Nephron (organoid): ENCODE results near the gene ZFYVE21.
"Not testable (repeated sequence)": the region's sequence is repeated elsewhere in the genome, so short reads cannot be mapped to it uniquely, and the experiment has no call there.

Experiments used
- H3K27ac Mint-ChIP-seq, 3 experiments: 2 replicates each; pipeline ENCODE4 v1.8.0; 2020; ENCODE audit warnings: mixed read lengths in 3 of 3, mild to moderate bottlenecking in 2 of 3, moderate library complexity in 1 of 3
- H3K27me3 Mint-ChIP-seq: 2 replicates; pipeline ENCODE4 v1.8.0; 2021; ENCODE audit warnings: low read depth, mild to moderate bottlenecking, moderate library complexity, mixed read lengths
- H3K36me3 Mint-ChIP-seq: 2 replicates; pipeline ENCODE4 v1.8.0; 2020; ENCODE audit warnings: low read depth, mixed read lengths
- H3K4me1 Mint-ChIP-seq: 2 replicates; pipeline ENCODE4 v1.8.0; 2020; ENCODE audit warnings: mixed read lengths
- H3K4me3 Mint-ChIP-seq, 3 experiments: 2 replicates each; pipeline ENCODE4 v1.8.0; 2020; ENCODE audit warnings: mild to moderate bottlenecking in 3 of 3, mixed read lengths in 3 of 3, moderate library complexity in 2 of 3
- H3K9me3 Mint-ChIP-seq: 2 replicates; pipeline ENCODE4 v1.8.0; 2020; ENCODE audit warnings: mixed read lengths
- TF ChIP-seq, protein P1 (sequence below), 3 experiments: fragments of 200-600 bp; sonication (generic); IDR thresholded peaks; one replicate each; pipeline ENCODE4 v1.5.0; 2021; ENCODE audit warnings: antibody characterized with exemption in 3 of 3; ENCODE audit not compliant: unreplicated experiment in 3 of 3

The ZFYVE21 gene

DNA sequence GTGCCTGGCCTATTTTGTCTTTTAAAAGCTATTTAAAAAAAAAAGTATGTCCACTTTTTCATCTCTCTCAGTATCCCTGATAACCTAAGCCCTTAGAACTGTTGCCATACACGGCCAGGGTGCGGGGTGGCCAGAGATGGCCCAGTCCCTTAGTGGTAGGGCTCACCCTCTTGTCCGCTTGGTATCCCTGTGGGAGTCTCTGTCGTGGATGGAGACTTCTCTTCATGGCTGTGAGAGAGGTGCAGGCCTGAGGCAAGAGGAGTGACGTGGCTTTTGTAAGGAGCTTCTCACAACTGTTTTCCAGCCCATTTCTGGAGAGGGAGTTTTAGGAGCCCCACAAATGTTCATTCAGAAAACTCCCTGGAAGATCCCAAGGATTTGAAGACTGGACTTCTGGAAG is 27.2 kb upstream of the ZFYVE21 start:
- H3K27ac Mint-ChIP-seq, result no peak overlapping the region
- no peaks in the 10 kb centered on the region for H3K9me3 Mint-ChIP-seq
- H3K27me3 Mint-ChIP-seq, result no peaks in the 10 kb centered on the region
- peaks cover 42% of the 10 kb centered on the region for H3K36me3 Mint-ChIP-seq
- peaks cover 16% of the 10 kb centered on the region for H3K4me1 Mint-ChIP-seq
- no peak overlapping the region for H3K4me3 Mint-ChIP-seq
- TF ChIP-seq, protein P1, sequence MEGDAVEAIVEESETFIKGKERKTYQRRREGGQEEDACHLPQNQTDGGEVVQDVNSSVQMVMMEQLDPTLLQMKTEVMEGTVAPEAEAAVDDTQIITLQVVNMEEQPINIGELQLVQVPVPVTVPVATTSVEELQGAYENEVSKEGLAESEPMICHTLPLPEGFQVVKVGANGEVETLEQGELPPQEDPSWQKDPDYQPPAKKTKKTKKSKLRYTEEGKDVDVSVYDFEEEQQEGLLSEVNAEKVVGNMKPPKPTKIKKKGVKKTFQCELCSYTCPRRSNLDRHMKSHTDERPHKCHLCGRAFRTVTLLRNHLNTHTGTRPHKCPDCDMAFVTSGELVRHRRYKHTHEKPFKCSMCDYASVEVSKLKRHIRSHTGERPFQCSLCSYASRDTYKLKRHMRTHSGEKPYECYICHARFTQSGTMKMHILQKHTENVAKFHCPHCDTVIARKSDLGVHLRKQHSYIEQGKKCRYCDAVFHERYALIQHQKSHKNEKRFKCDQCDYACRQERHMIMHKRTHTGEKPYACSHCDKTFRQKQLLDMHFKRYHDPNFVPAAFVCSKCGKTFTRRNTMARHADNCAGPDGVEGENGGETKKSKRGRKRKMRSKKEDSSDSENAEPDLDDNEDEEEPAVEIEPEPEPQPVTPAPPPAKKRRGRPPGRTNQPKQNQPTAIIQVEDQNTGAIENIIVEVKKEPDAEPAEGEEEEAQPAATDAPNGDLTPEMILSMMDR (IDR thresholded peaks at IDR 0.05; ENCODE audit: unreplicated experiment in 3 of 3), result no peak

DNA sequence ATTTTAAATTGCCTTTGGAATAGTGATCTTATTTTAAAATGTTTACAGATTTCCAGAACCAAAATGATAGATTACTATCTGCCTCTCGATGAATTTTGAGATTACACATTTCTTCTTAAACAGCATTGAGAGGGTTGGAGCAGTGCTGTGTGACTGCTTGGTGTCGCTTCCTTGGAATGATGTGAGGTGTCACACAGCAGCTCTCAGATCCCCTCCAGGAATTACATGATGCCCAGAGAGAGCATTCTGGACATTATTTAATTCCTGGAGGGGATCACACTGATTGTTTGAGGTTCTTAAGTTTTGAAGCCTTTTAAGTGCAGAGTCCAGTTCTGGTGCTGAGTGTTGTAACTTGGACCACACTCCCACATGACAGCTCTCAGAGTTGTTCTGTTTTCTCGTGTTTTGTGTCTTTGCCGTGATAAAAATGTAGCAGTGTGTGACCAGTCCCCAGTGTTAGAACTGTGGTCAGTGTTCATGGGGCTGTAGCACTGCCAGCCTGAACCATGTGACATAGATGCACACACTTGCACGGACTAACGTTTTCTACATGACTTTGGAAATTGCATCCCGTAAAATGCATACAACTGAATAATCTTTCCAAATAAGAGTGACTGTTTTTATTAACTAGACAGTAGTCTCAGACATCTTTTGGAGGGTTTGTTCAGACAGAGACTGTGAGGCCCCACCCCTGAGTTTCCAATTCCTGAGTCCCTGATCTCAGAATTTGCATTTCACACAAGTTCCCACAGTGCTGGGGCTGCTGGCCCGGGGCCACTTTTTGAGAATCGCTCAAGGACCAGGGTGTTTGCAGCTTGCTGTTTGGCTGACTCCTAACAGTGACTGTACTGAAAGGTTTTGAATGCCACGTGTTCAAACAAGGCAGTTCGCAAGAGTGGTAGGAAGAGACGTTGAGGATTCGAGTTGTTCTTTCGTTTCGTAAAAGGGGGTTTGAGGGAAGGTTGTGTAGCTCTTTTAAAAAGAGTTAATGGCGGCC is 26.4 kb upstream of the ZFYVE21 start:
- Mint-ChIP-seq H3K9me3 (no peaks in the 10 kb centered on the region), H3K27ac (no peak overlapping the region), H3K4me1 (peaks cover 15% of the 10 kb centered on the region), H3K36me3 (peaks cover 43% of the 10 kb centered on the region), H3K4me3 (no peak overlapping the region), H3K27me3 (no peaks in the 10 kb centered on the region)
- TF ChIP-seq, protein P1 (IDR thresholded peaks at IDR 0.05; ENCODE audit: unreplicated experiment in 3 of 3), result no peak

DNA sequence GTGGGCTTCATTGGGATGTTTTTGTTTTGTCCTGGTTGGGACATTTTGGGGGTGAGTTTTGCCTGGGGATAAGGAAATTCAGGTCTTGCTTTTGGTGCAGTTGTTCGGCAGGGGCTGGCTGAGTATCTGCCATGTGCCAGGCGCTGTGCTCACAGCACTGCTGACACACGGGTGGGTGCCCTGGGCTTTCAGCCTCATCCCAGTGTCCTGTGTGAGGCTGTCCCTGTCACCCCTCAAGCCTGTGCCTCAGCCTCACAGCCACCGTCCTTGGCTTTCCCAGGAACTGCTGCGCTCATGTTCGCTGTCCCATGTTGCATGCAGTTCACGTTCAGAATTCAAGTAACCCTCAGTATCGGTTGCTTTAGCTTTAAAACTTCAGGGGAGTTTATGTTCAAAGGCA is 25.3 kb upstream of the ZFYVE21 start:
- TF ChIP-seq, protein P1 (IDR thresholded peaks at IDR 0.05; ENCODE audit: unreplicated experiment in 3 of 3), result no peak
- H3K4me1 Mint-ChIP-seq, result peaks cover 10% of the 10 kb centered on the region
- no peaks in the 10 kb centered on the region for H3K9me3 Mint-ChIP-seq
- H3K36me3 Mint-ChIP-seq, result peaks cover 42% of the 10 kb centered on the region
- no peak overlapping the region for H3K27ac Mint-ChIP-seq
- H3K27me3 Mint-ChIP-seq, result no peaks in the 10 kb centered on the region
- H3K4me3 Mint-ChIP-seq, result no peak overlapping the region

DNA sequence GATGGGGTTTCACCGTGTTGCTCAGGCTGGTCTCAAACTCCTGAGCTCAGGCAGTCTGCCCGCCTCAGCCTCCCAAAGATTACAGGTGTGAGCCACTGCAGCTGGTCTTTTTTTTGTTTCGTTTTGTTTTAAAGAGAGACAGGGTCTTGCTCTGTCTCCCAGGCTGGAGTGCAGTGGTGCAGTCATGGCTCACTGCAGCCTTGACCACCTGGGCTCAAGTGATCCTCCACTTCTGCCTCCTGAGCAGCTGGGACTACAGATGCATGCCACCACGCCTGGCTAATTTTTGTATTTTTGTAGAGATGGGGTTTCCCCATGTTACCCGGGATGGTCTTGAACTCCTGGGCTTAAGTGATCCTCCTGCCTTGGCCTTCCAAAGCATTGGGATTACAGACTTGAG is 24.0 kb upstream of the ZFYVE21 start:
- not testable (repeated sequence) for H3K27ac Mint-ChIP-seq, H3K4me3 Mint-ChIP-seq, H3K9me3 Mint-ChIP-seq, H3K27me3 Mint-ChIP-seq
- Mint-ChIP-seq H3K36me3 (peaks cover 31% of the 10 kb centered on the region), H3K4me1 (peaks cover 15% of the 10 kb centered on the region)

DNA sequence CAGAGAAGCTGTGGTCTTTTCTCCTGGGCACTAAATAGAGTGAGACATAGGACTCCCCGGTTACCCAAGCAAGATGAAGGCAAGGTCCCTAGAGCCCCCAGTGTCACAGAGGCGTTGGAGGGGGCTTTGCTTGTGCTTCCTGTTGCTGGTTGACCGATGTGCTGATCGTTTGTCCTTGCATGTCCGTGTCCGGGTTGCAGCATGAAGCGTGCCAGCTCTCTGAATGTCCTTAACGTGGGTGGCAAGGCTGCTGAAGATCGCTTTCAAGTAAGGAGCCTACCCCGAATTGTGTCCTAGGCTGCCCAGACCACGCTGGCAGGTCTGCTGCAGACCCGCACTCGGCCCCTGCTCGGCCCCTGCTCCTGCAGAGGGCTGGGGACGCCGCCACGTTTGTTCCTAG is 23.5 kb upstream of the ZFYVE21 start:
- Mint-ChIP-seq H3K27me3 (no peaks in the 10 kb centered on the region), H3K4me1 (peaks cover 20% of the 10 kb centered on the region), H3K9me3 (no peaks in the 10 kb centered on the region), H3K27ac (no peak overlapping the region), H3K36me3 (peaks cover 26% of the 10 kb centered on the region), H3K4me3 (no peak overlapping the region)
- TF ChIP-seq, protein P1 (IDR thresholded peaks at IDR 0.05; ENCODE audit: unreplicated experiment in 3 of 3), result no peak

DNA sequence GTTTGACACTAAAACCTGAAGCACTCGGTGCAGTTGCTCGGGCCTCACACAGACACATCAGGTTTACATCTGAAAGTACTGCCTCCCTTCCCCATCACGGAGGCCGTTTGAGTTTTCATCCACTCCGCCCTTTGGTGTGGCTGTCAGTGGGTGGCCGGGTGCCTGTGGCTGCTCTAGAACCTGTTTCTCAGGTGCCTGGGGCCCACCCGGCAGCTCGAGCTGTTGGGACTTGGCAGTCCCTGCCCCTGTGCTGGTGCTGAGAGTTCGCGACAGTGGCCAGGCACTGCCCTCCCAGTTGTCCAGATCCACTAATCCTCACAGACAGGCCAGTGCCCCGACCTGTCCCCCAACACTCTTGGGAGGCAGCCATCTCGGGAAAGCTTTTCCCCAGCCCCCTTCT is 22.7 kb upstream of the ZFYVE21 start:
- Mint-ChIP-seq H3K27ac (no peak overlapping the region), H3K9me3 (no peaks in the 10 kb centered on the region), H3K4me3 (no peak overlapping the region), H3K4me1 (peaks cover 25% of the 10 kb centered on the region), H3K36me3 (peaks cover 25% of the 10 kb centered on the region), H3K27me3 (no peaks in the 10 kb centered on the region)
- TF ChIP-seq, protein P1 (IDR thresholded peaks at IDR 0.05; ENCODE audit: unreplicated experiment in 3 of 3), result no peak
